Upper lobe of right lung (tissue), 1 donor: ENCODE data around the gene B2M. TPM values are rescaled to one million over a fixed set of nuclear protein-coding genes. Genes with fewer than 3 reads are reported as not detected.
"Not testable (repeated sequence)": the region's sequence is repeated elsewhere in the genome, so short reads cannot be mapped to it uniquely, and the experiment has no call there.

Source experiments
- ATAC-seq: fragments of 200-7000 bp; cut with Tn5 transposase; one replicate; pipeline ENCODE4 v1.9.1; 2020; ENCODE audit warnings: mild to moderate bottlenecking, moderate library complexity
- DNase-seq: peaks from one replicate; pipeline ENCODE4 v3.0.0-alpha.2; 2020
- H3K27ac ChIP-seq: fragments of 200-600 bp; one replicate; pipeline ENCODE4 v1.8.0; 2022
- H3K27me3 ChIP-seq: fragments of 200-600 bp; one replicate; pipeline ENCODE4 v1.8.0; 2022; ENCODE audit warnings: mild to moderate bottlenecking
- H3K36me3 ChIP-seq: fragments of 200-600 bp; one replicate; pipeline ENCODE4 v1.8.0; 2022
- H3K4me1 ChIP-seq: fragments of 200-600 bp; one replicate; pipeline ENCODE4 v1.8.0; 2022
- H3K4me3 ChIP-seq: fragments of 200-600 bp; one replicate; pipeline ENCODE4 v1.8.0; 2022; ENCODE audit warnings: mild to moderate bottlenecking
- H3K9me3 ChIP-seq: fragments of 200-600 bp; one replicate; pipeline ENCODE4 v1.8.0; 2022
- intact Hi-C: fragments of 100-400 bp; cut with DNase I; formaldehyde crosslinking; loops from one replicate; pipeline ENCODE4 v1.11.0; 2022
- total RNA-seq: library from RNA; stranded (reverse); fragmentation: NEBNext Ultra II Directional; extraction: Animal tissue kit (Norgen Biotek cat#: 25700); gene quantifications from one replicate; pipeline ENCODE4 v1.2.1, GENCODE V29; 2021
- TF ChIP-seq, protein P1 (sequence below): fragments of 200-600 bp; IDR thresholded peaks from one replicate; pipeline ENCODE4 v1.8.0; 2022; ENCODE audit warnings: antibody characterized with exemption
- donor health status: DM: no; HTN: yes; CAD: no; lungs with severe emphysema.

Gene B2M
- total RNA-seq, 1 donor from 2014 or later = 4,033 TPM

DNA sequence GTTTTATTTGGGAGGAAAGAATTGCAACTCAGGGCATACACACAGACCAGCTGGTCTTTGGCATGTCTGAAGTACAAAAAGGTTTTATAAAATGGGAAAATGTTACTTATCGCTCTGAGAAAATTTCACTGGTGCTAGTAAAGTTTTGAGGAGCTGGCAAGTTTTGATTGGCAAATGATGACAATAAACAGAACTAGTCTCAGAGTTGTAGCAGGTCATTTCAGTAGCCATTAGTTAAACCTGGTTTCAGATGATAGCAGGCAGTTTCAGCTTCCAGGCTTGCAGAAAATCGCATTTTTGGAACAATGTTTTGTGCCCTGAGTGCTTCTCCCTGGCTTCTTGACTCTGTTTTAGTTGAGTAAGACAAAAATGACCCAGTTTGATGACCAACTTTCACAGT is 10.7 kb downstream of the B2M start:
- Histone ChIP-seq H3K4me1 (peaks cover 28% of the 10 kb centered on the region), H3K9me3 (no peaks in the 10 kb centered on the region), H3K4me3 (no peak overlapping the region), H3K36me3 (peaks cover 26% of the 10 kb centered on the region), H3K27ac (no peak overlapping the region), H3K27me3 (no peaks in the 10 kb centered on the region)
- no peak for DNase-seq
- TF ChIP-seq, protein P1, sequence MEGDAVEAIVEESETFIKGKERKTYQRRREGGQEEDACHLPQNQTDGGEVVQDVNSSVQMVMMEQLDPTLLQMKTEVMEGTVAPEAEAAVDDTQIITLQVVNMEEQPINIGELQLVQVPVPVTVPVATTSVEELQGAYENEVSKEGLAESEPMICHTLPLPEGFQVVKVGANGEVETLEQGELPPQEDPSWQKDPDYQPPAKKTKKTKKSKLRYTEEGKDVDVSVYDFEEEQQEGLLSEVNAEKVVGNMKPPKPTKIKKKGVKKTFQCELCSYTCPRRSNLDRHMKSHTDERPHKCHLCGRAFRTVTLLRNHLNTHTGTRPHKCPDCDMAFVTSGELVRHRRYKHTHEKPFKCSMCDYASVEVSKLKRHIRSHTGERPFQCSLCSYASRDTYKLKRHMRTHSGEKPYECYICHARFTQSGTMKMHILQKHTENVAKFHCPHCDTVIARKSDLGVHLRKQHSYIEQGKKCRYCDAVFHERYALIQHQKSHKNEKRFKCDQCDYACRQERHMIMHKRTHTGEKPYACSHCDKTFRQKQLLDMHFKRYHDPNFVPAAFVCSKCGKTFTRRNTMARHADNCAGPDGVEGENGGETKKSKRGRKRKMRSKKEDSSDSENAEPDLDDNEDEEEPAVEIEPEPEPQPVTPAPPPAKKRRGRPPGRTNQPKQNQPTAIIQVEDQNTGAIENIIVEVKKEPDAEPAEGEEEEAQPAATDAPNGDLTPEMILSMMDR = no peak
- ATAC-seq = no peak
- intact Hi-C loops = no loop called here

DNA sequence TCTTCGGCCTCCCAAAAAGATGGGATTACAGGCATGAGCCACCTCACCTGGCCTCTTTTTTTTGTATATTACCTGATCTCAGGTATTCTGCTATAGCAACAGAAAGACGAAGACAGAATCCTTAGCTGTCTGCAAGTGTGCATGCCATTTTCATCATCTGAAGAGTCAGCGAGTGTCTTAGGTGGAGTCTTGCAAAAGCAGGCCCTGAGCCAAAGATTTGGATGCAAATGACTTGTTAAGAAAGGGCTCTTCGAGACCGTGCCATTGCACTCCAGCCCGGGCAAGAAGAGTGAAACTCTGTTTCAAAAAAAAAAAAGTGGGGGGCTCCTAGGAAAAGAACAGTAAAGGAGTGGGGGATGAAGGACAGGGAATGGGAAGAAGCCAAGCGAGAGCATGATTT is 14.8 kb downstream of the B2M start:
- peak overlapping the region; percentile 23 for H3K4me3 ChIP-seq
- TF ChIP-seq, protein P1 = no peak
- DNase-seq = no peak
- H3K27ac ChIP-seq = peak overlapping the region; percentile 99
- no peaks in the 10 kb centered on the region for H3K27me3 ChIP-seq
- H3K4me1 ChIP-seq = peaks cover 43% of the 10 kb centered on the region
- H3K36me3 ChIP-seq = no peaks in the 10 kb centered on the region
- no peaks in the 10 kb centered on the region for H3K9me3 ChIP-seq
- ATAC-seq = no peak
- intact Hi-C loops = no loop called here

DNA sequence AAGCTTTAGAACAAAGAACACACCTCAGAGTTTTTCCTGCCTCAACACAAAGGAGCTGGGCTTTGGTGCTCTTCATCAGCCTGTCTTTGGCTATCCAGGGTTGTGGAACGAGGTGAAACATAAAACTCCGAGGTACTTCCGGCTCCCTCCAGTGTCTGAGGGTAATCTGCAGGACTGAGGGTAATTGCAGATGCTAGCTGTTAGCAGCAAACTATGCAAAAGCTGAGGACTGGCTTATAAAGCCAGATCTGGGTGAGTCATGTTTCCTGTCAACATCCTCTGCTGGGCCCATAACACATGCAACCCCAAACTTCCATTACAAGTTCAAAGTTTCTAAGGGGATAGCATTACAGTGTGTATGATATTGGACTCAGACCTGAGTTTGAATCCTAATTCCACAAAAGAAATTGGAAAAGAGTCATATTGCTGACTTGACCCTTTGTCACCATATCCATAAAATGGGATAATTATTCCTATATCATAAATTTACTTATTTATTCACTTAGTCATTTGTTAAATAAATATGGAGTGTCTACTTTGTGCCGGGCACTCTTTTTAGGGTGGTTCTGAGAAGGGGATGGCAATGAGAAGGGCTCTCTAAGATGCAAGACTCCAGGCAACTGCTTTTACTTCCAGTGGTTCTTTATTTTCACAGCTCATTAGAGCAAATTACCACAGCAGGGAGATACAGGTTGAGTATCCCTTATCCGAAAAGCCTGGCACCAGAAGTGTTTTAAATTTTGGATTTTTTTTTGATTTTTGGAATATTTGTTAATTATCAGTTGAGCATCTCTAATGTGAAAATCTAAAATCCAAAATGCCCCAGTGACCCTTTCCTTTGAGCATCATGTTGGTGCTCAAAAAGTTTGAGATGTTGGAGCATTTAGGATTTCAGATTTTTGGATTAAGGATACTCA is 15.5 kb downstream of the B2M start:
- DNase-seq = no peak
- H3K4me1 ChIP-seq = peaks cover 43% of the 10 kb centered on the region
- ATAC-seq = peak; percentile 34
- H3K9me3 ChIP-seq = no peaks in the 10 kb centered on the region
- peak overlapping the region; percentile 23 for H3K4me3 ChIP-seq
- intact Hi-C loops = no loop called here
- H3K27me3 ChIP-seq = no peaks in the 10 kb centered on the region
- TF ChIP-seq, protein P1 = no peak
- H3K36me3 ChIP-seq = peaks cover 6% of the 10 kb centered on the region
- peak overlapping the region; percentile 99 for H3K27ac ChIP-seq

- Histone ChIP-seq H3K27ac (peak overlapping the region; percentile 99), H3K27me3 (no peaks in the 10 kb centered on the region), H3K36me3 (peaks cover 9% of the 10 kb centered on the region), H3K9me3 (no peaks in the 10 kb centered on the region), H3K4me3 (peak overlapping the region; percentile 91), H3K4me1 (peaks cover 43% of the 10 kb centered on the region)
- intact Hi-C loops = no loop called here
- DNase-seq (no peak), ATAC-seq (no peak)
- TF ChIP-seq, protein P1 = no peak
Observed at GRCh38 chr15:44727485-44728231, 16.3 kb downstream of the B2M start.

DNA sequence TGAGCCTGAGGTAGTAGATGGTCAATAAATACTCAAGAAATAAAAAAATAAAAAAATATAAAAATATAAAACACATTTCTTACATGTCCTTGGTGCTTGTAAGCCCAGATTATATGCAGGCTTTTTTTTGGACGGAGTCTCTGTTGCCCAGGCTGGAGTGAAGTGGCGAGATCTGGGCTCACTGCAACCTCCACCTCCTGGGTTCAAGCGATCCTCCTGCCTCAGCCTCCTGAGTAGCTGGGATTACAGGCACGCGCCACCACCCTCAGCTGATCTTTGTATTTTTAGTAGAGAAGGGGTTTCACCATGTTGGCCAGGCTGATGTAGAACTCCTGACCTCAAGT is 16.9 kb downstream of the B2M start:
- H3K36me3 ChIP-seq, H3K27me3 ChIP-seq, H3K9me3 ChIP-seq, DNase-seq, ATAC-seq, intact Hi-C loops: not testable (repeated sequence)
- peaks cover 43% of the 10 kb centered on the region for H3K4me1 ChIP-seq
- peak overlapping the region; percentile 99 for H3K27ac ChIP-seq
- H3K4me3 ChIP-seq = peak overlapping the region; percentile 91
